Measurements from ENCODE around the gene ZNF598. TPM values are rescaled to one million over a fixed set of nuclear protein-coding genes. Genes with fewer than 3 reads are reported as not detected.

ZNF598 gene
- total RNA-seq, 2 donors from 2014 or later, result 41.2 to 79.6 TPM

- Mint-ChIP-seq H3K9me3 (no peaks in the 10 kb centered on the region), H3K4me3 (peak overlapping the region; percentile 91), H3K36me3 (ENCODE audit: low read depth) (peaks cover 23% of the 10 kb centered on the region), H3K27me3 (no peaks in the 10 kb centered on the region), H3K27ac (peak overlapping the region; percentile 93), H3K4me1 (peaks cover 20% of the 10 kb centered on the region)
- ATAC-seq (replicated peaks), result no peak
Measured at GRCh38 chr16:2008631-2009163, 924 bp downstream of the ZNF598 start.

- no peaks in the 10 kb centered on the region for H3K9me3 Mint-ChIP-seq
Measured at GRCh38 chr16:2008009-2008526, 1.6 kb downstream of the ZNF598 start.

DNA sequence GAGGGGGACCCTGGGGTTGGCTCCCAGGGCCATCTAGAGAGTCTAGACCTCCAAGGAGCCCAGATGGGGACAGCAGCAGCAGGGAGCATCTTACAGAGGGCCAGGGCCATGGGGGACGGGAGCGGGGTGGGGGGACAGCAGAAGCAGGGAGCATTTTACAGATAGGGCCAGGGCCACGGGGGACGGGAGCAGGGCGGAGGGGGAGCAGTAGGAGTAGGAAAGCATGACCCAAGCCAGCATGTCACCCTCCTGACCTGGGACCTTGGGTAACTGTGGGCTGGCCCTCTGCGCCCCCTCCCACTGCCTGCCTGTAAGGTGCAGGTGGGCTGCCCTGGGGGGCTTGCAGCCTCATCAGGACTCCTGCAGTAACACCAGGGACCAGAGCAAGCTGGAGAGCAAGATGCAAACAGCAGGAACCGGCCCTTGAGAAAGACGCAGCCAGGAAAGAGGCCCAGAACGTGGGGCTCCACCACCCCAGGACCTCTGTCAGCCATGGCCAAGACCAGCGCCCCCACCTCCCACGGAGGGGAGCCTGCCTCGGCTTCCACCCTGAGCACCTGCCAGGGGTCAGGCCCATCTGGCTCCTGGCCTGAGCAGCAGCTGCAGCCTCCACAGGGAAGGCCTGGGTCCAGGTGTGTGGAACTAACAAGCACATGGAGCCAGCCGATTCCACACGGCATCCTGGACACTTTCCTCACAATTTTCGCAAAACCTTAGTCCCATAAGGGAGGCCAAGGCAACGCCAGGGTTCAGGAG lies 2.4 kb downstream of the ZNF598 start:
- H3K4me3 Mint-ChIP-seq, result peak overlapping the region; percentile 91
- H3K4me1 Mint-ChIP-seq, result peaks cover 20% of the 10 kb centered on the region
- H3K9me3 Mint-ChIP-seq, result no peaks in the 10 kb centered on the region
- peaks cover 27% of the 10 kb centered on the region for H3K36me3 Mint-ChIP-seq (ENCODE audit: low read depth)
- H3K27ac Mint-ChIP-seq, result peak overlapping the region; percentile 93
- no peak for ATAC-seq (replicated peaks)
- no peaks in the 10 kb centered on the region for H3K27me3 Mint-ChIP-seq

More at GRCh38 chr16:2008009-2008526, 1.6 kb downstream of the ZNF598 start:
- Mint-ChIP-seq H3K27me3 (no peaks in the 10 kb centered on the region), H3K36me3 (ENCODE audit: low read depth) (peaks cover 23% of the 10 kb centered on the region), H3K4me1 (peaks cover 20% of the 10 kb centered on the region), H3K27ac (peak overlapping the region; percentile 93), H3K4me3 (peak overlapping the region; percentile 91)
- no peak for ATAC-seq (replicated peaks)

- no peak for ATAC-seq (replicated peaks)
- peaks cover 20% of the 10 kb centered on the region for H3K4me1 Mint-ChIP-seq
- H3K27ac Mint-ChIP-seq, result peak overlapping the region; percentile 52
- H3K9me3 Mint-ChIP-seq, result no peaks in the 10 kb centered on the region
- H3K4me3 Mint-ChIP-seq, result peak overlapping the region; percentile 91
- peaks cover 34% of the 10 kb centered on the region for H3K36me3 Mint-ChIP-seq (ENCODE audit: low read depth)
- no peaks in the 10 kb centered on the region for H3K27me3 Mint-ChIP-seq
Measured at GRCh38 chr16:2006317-2006716, 3.3 kb downstream of the ZNF598 start.

DNA sequence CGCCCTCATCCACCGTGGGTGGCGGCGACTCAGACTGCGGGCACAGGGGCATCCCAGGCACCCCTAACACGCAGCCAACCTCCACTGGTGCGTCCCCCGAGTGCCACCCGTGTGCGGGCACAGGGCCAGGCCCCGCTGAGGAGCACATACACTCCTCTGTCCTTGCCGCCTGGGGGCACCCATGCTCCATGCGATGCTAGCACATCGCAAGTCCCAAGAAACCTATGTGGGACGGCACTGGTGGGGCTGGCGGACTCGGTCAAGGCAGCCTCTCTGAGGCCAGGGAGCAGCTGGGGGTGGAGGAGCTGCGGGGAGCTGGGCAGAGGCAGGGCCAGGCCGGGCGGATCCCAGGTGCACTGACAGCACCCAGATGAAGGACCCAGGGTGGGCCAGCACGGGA lies 4.0 kb downstream of the ZNF598 start:
- no peak for ATAC-seq (replicated peaks)
- H3K36me3 Mint-ChIP-seq (ENCODE audit: low read depth), result peaks cover 41% of the 10 kb centered on the region
- no peaks in the 10 kb centered on the region for H3K9me3 Mint-ChIP-seq
- no peak overlapping the region for H3K4me3 Mint-ChIP-seq
- no peaks in the 10 kb centered on the region for H3K27me3 Mint-ChIP-seq
- H3K27ac Mint-ChIP-seq, result peak overlapping the region; percentile 52
- peaks cover 20% of the 10 kb centered on the region for H3K4me1 Mint-ChIP-seq

- H3K4me3 Mint-ChIP-seq, result no peak overlapping the region
- H3K36me3 Mint-ChIP-seq (ENCODE audit: low read depth), result peaks cover 45% of the 10 kb centered on the region
- no peaks in the 10 kb centered on the region for H3K27me3 Mint-ChIP-seq
- ATAC-seq (replicated peaks), result no peak
- H3K9me3 Mint-ChIP-seq, result no peaks in the 10 kb centered on the region
- H3K27ac Mint-ChIP-seq, result no peak overlapping the region
- peaks cover 20% of the 10 kb centered on the region for H3K4me1 Mint-ChIP-seq
Measured at GRCh38 chr16:2004795-2005517, 4.7 kb downstream of the ZNF598 start.

- Mint-ChIP-seq H3K27me3 (no peaks in the 10 kb centered on the region), H3K9me3 (no peaks in the 10 kb centered on the region), H3K4me1 (peaks cover 20% of the 10 kb centered on the region), H3K4me3 (no peak overlapping the region), H3K36me3 (ENCODE audit: low read depth) (peaks cover 45% of the 10 kb centered on the region), H3K27ac (no peak overlapping the region)
- ATAC-seq (replicated peaks), result peak; percentile 95
Measured at GRCh38 chr16:2003827-2004641, 5.6 kb downstream of the ZNF598 start.

- Mint-ChIP-seq H3K27ac (no peak overlapping the region), H3K9me3 (no peaks in the 10 kb centered on the region), H3K36me3 (ENCODE audit: low read depth) (peaks cover 46% of the 10 kb centered on the region), H3K4me3 (no peak overlapping the region), H3K4me1 (peaks cover 16% of the 10 kb centered on the region), H3K27me3 (no peaks in the 10 kb centered on the region)
- no peak for ATAC-seq (replicated peaks)
Measured at GRCh38 chr16:2003231-2003826, 6.3 kb downstream of the ZNF598 start.

DNA sequence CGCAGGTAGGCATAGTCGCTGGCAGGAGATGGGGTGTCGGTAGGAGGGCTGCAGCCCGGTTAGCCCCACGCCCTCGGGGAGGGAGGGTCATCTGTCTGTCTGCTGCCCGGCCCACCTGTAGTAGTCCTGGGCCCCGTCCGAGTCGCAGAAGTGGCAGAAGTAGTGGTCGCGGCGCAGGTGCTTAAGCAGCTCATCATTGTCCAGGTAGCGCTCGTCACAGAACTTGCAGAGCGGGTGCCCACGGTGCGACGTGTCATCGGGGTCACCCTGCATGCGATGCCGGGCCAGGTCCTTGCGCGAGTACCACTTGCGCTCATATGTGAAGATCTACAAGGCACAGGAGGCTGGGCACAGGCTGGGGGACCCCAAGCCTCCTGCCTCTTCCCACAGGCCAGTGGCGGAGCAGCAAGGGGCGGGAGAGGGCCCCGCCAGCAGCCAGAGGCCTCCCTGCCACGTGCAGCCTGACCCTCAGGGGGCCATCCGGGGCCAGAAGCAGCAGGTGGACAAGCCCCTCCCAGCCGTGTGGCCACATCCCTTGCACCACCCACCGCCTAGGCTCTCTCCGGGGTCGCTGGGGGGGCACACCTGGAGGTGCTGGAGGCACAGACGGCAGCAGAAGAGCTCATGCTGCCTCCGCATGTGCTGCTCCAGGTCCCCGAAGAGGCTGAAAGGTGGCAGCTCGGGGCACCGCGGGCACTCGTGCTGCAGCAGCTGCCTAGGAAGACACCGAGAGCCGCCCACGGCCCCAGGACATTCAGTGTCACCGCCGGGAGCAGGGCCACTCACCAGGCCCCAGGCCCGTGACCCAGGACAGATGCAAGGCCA lies 7.0 kb downstream of the ZNF598 start:
- Mint-ChIP-seq H3K36me3 (ENCODE audit: low read depth) (peaks cover 46% of the 10 kb centered on the region), H3K27ac (no peak overlapping the region), H3K4me1 (peaks cover 10% of the 10 kb centered on the region), H3K9me3 (no peaks in the 10 kb centered on the region), H3K27me3 (no peaks in the 10 kb centered on the region), H3K4me3 (no peak overlapping the region)
- ATAC-seq (replicated peaks), result no peak

DNA sequence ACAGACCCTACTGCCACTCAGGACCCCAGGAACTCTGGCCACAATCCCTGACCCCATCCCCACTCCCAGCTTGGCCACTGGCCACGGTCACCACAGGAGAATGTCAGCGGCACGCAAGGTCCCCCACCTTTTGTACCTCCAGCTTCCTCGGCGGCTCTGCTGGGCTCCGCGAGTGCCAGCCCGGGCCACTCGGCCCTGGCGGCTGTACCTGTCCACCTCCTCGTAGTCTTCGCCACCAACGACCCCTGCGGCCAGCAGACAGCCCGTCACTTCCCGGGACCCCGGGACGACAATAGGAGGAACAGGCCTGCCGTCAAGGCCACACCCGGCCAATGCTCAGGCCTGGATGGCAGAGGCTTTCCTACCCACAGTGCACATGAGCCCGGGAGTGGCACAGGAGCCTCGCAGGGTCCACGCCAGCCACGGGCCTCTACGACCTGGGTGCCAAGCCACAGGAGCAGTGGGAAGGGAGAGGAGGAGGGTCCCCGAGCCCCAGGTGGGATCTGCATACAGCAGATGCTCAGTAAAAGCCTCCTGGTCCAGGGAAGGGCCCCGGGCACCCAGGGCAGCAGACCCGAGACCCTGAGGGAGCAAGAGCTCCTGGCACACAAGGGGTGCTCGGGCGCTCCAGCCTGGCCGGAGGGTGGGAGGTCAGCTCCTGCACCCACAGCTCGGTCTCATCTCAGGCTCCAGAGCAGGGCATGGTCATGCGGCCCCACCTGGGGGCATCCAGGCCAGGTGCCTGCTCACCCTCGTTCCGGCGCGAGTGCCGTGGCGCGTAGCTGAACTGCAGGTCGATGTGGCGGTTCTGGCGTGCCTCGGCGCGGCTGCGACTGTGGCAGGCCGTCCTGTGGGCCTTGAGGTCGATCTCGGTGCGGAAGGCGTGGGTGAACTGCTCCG lies 7.9 kb downstream of the ZNF598 start:
- ATAC-seq (replicated peaks), result no peak
- Mint-ChIP-seq H3K9me3 (no peaks in the 10 kb centered on the region), H3K27me3 (no peaks in the 10 kb centered on the region), H3K36me3 (ENCODE audit: low read depth) (peaks cover 45% of the 10 kb centered on the region), H3K27ac (no peak overlapping the region), H3K4me3 (no peak overlapping the region), H3K4me1 (peaks cover 6% of the 10 kb centered on the region)

- ATAC-seq (replicated peaks), result no peak
- Mint-ChIP-seq H3K27me3 (no peaks in the 10 kb centered on the region), H3K4me3 (no peak overlapping the region), H3K9me3 (no peaks in the 10 kb centered on the region), H3K36me3 (ENCODE audit: low read depth) (peaks cover 42% of the 10 kb centered on the region), H3K4me1 (peaks cover 2% of the 10 kb centered on the region), H3K27ac (no peak overlapping the region)
Measured at GRCh38 chr16:2001035-2001434, 8.6 kb downstream of the ZNF598 start.

DNA sequence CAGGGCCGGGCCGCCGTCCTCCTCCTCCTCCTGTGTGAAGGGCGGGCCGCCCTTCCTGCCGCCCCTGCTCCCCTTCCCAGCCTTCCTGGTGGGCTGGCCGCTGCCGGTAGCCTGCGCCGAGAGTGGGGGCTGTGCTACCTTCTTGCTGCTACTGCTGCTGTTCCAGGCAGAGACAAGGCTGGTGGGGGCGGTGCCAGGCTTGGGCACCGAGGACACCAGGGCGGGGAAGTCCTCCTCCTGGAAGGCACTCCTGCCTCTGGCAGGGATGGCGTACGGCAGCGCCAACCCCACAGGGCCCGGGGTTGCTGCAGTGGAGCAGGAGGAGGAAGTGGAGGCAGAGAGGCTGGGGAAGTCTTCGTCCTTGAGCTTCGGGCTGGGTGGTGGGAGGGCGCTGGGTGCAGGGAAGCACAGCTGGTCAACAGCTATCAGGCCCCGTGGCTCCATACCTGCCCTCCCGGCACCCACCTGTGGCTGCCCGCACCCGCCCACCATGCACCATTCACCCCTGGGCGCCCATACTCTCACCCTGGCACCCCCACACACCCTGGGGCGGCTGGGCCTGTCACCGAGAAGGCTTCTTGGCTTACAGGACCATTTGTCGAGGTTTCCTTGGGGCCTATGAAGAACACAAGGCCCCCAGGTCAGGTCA lies 9.6 kb downstream of the ZNF598 start:
- H3K4me3 Mint-ChIP-seq, result no peak overlapping the region
- H3K27ac Mint-ChIP-seq, result no peak overlapping the region
- H3K4me1 Mint-ChIP-seq, result no peaks in the 10 kb centered on the region
- H3K36me3 Mint-ChIP-seq (ENCODE audit: low read depth), result peaks cover 42% of the 10 kb centered on the region
- ATAC-seq (replicated peaks), result no peak
- no peaks in the 10 kb centered on the region for H3K27me3 Mint-ChIP-seq
- no peaks in the 10 kb centered on the region for H3K9me3 Mint-ChIP-seq
